HG03571 (cell line): ENCODE measurements around the gene BOD1L1.
"Not testable (repeated sequence)": the region's sequence is repeated elsewhere in the genome, so short reads cannot be mapped to it uniquely, and the experiment has no call there.

Experiments used
- ATAC-seq: cut with Tn5 transposase; IDR thresholded peaks from one replicate; pipeline ENCODE4 v1.9.1; 2021; ENCODE audit not compliant: unreplicated experiment

BOD1L1 gene

GRCh38 chr4:13560111-13560510 is 67.4 kb downstream of the BOD1L1 start:
- ATAC-seq: not testable (repeated sequence)

- ATAC-seq: no peak
These were observed 68.1 kb downstream of the BOD1L1 start for GRCh38 chr4:13559413-13559812.

GRCh38 chr4:13558881-13559280 is 68.6 kb downstream of the BOD1L1 start:
- ATAC-seq: no peak

- no peak for ATAC-seq
These were observed 72.2 kb downstream of the BOD1L1 start for GRCh38 chr4:13555325-13555724.

GRCh38 chr4:13553081-13553480 is 74.4 kb downstream of the BOD1L1 start:
- no peak for ATAC-seq

- ATAC-seq: peak; percentile 73
These were observed 78.5 kb downstream of the BOD1L1 start for GRCh38 chr4:13548984-13549546.

GRCh38 chr4:13548059-13548983 is 79.2 kb downstream of the BOD1L1 start:
- no peak for ATAC-seq

GRCh38 chr4:13547485-13548041 is 80.0 kb downstream of the BOD1L1 start:
- no peak for ATAC-seq

GRCh38 chr4:13546941-13547484 is 80.5 kb downstream of the BOD1L1 start:
- no peak for ATAC-seq

- ATAC-seq: no peak
These were observed 81.2 kb downstream of the BOD1L1 start for GRCh38 chr4:13546142-13546940.

GRCh38 chr4:13545394-13545808 is 82.1 kb downstream of the BOD1L1 start:
- ATAC-seq: no peak

- peak; percentile 45 for ATAC-seq
These were observed 82.7 kb downstream of the BOD1L1 start for GRCh38 chr4:13544606-13545393.

- no peak for ATAC-seq
These were observed 83.5 kb downstream of the BOD1L1 start, which contains the start of gene NKX3-2 for GRCh38 chr4:13543839-13544605. Gene NKX3-2, minus strand, starts transcription at chr4:13544508. Its CDS starts 94 bp downstream, at chr4:13544414.

- ATAC-seq: no peak
These were observed 84.3 kb downstream of the BOD1L1 start for GRCh38 chr4:13543032-13543838.

- ATAC-seq: no peak
These were observed 84.9 kb downstream of the BOD1L1 start for GRCh38 chr4:13542577-13543031.

GRCh38 chr4:13541720-13542576 is 85.6 kb downstream of the BOD1L1 start:
- no peak for ATAC-seq

GRCh38 chr4:13541176-13541604 is 86.3 kb downstream of the BOD1L1 start:
- ATAC-seq: no peak
